Endothelial cell of coronary artery (primary cell): ENCODE results near the gene F12. TPM values are rescaled to one million over a fixed set of nuclear protein-coding genes. Genes with fewer than 3 reads are reported as not detected.

Experiments
- total RNA-seq: library from RNA; depleted of rRNA; stranded (reverse); fragments of >200 nt; gene quantifications from 2 replicates; pipeline ENCODE4 v1.2.3, GENCODE V29; 2014

F12 gene
- total RNA-seq, result 0.56 and 0.99 TPM in 2 replicates

DNA sequence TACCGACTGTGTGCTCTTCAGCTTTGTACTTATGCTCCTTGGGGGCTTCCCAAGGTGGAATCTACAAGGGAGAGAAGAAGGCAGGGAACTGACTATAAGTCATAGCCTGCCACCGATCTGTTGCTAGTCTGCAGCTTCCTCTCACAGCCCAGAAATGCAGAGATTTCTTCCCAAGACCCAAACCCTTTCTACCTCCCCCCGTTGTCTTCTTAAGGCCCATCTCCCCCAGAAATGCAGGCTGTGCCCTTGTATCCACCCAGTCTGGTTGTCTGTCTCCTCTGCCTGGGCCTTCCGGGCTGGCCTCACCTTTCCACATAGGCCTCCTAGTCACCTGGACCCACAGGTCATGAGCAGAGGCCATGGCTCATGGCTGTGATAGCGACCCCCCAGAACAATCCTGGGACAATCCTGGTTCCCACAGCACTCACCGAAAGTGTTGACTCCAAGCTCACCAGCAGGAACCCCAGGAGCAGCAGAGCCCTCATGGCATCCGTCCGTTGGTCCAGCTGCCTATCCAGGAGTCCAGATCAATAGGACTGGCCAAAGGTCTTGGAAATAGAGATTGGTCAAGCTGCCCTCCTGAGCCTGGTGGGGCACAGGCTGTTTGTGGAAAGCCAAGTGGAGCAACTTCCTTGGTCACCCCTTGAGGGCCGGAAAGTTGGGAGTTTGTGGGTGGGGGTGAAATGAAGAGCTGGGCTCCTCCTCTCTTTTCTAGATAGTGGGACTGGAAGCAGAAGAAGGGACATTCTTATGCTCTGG, at the start of gene F12:
F12 (minus strand) TSS at position 522 of the 759 bp plus-strand sequence; CDS start at position 485, 37 bp downstream.

DNA sequence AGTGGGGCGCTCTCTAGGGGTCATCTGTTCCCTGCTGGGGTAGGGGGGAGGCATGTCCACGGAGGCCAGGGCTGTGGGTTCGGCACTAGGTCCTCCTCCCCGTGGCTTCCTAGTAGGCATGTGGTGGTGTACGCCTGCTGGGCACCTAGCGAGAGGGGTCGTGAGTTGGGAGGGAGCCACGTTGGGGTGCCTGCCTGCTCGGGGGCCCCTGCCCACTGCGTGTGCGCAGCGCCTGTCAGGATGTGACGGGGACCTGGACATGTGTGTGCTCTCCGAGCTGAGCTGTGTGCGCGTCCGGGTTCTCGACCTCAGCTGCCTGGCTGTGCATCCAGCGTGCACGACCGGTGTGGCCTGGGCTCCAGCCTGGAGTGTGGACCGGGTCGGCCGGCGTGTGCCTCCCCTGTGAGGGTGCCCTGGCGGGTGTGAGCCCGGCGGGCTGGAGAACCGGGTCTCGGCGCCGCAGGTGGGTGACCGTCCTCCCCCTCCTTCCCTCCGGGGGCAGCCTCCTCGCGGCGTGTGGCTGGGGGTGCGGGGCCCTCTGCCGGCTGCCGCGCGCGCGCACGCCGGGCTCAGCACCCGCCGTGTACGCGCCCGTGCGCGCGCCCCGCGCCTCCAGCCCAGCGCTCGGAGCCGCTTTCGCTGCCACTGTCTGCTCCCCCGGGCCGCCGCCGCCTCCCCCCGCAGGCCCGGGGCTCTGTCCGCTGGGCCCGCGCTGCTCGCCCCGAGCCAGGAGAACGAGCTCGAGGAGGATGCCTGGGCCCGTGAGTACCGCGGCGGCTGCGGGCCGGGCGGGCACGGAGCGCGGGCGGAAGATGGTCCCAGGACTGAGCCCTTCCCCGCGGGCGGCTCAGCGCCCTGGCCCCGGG, 37.1 kb upstream of the F12 start, which contains the start of gene PRR7:
PRR7 (plus strand) TSS at position 615 of the 866 bp plus-strand sequence. CDS start 8,254 bp downstream, outside the sequence.

DNA sequence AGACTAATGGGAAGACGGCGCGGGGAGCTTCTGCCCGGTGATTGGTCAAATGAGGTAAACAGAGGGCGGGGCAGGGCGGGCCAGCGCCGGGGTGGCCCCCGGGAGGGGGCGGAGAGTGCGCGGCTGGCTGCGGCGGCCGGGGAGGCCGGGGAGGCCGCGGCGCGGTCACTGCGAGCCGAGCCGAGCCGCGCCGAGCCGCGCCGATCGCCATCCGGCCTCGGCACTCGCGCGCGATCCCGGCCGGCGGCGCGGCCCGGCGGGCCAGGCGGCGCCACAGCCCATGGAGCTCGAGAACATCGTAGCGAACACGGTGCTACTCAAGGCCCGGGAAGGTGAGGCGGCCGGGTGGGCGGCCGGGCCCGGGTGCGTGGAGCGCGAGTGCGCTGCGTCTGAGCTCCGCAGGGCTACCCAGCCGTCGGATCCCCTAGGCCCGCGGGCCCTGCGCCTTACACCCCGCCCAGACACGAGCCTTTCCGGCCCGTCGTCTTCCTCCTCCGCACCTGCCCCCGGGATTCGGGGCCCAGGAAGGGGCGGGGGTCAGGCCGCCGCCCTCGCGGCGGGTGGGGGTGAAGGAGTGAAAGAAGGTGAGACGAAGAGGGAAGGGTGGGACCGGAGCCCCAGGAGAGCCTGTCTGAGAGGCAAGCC, 17.3 kb upstream of the F12 start, which contains the start of gene GRK6:
GRK6 (plus strand) TSS at position 111 of the 645 bp plus-strand sequence; CDS start at position 281, 170 bp downstream.

DNA sequence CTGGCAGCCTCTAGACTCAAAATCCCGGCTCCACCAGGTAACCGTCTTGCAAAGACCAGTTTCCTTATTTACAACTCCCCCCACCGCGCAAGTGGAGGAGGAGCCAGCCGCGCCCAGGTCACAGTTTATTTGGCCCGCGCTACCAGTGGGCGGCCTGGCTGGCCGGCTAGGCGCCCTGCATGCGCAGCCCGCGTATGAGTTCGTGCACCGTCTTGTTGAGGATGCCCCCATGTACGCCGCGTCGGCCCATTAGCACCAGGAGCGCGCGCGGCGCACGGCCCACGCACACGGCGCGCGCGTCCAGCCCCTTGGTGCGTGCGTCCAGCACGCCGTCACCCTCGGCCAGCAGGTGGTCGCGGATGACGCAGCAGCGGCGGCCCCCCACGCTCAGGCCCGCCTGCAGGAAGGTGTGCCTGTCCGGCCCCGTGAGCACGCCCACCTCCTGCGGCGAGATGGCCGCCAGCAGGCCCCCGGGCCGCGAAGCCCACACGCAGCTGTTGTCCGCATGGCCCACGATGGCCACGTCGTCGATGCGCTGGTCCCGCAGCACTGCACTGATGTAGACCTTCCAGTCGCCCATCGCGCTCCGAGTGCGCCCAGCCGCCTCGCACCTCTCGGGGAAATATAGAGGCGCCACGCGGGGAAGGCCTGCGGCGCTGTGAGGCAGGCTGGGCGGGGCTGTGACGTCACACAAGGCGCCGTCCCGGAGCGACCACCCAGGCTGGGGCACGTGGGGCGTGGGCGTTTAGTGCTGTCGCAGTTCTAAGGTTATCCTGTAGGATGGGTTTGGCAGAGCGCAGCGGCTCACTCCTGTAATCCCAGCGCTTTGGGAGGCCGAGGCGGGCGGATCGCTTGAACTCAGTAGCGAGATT, 9.1 kb downstream of the F12 start, which contains the start of gene PFN3:
PFN3 (minus strand) TSS at position 665 of the 872 bp plus-strand sequence; CDS start at position 580, 85 bp downstream.

DNA sequence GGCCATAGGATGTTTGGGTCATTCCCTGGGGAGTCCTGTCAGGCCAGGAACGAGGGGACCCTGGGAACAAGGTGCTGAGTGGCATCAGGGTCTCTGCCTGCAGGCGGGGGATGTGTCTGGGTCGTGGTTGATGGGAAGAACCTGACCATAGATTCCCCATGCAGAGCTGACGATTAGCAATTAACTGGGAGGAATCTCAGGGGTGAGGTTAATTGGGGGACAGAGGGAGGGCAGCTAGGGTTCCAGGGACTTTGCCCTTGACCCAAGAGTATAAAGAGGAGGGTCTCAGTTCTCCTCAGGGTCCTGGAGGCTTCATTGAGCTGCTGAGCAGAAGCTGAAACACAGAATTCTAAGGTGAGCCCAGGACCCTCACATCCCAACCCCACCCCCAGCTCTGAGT, 25.2 kb downstream of the F12 start, which contains the start of gene SLC34A1:
SLC34A1 (plus strand) TSS at position 301 of the 400 bp plus-strand sequence. CDS start 1,308 bp downstream, outside the sequence.

DNA sequence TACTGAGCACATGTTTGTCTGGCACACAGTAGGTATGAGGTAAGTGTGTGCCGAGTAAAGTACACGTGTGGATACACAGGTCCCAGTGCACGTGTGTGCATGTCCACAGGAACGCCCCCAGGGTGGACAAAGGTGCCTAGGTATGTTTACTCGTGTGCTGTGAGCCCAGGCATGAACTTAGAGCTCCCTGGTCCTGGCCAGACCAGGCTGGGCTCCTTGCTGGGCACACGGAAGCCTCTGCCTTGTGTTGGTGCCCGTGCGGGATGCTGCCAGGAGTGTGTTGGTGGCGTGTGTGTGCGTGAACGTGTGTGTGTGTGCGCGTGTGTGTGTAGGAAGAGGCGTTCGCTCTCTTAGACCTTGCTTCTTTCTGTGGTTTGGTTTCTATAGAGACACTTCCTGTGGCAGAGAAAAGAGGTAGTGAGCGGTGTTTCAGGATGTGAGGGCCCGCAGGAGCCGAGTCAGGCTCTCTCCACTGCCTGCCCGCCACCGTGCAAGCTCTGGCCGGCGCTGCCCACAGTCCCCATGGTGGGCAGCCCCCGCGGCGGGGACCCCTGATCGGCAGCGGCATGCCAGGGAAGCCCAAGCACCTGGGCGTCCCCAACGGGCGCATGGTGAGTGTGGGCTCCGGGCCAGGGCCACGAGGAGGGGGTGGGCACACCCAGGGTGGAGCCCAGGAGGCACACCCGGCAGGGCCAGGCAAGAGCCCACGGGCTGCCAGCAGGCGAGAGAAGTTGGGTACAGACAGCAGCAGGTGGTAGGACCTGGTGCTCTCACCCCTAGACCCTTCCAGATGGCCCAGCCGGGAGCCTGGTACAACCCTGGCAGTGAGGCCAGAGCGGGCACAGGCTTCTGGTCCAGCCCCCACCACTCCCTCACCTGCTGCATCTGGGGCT, 51.7 kb downstream of the F12 start, which contains the start of gene RGS14:
RGS14 (plus strand) TSS at position 466 of the 893 bp plus-strand sequence; CDS start at position 567, 101 bp downstream.

Other genes with a start within 250 kb of the F12 start
- gene RAB24, start 105.8 kb downstream of the F12 start, total RNA-seq, result 14.0 and 22.0 TPM in 2 replicates
- gene PRELID1, start 105.8 kb downstream of the F12 start, total RNA-seq, result 114 and 156 TPM in 2 replicates
- gene MXD3, start 97.7 kb downstream of the F12 start, total RNA-seq, result 6.6 and 12.1 TPM in 2 replicates
- 355 and 366 TPM in 2 replicates for gene LMAN2, start 57.9 kb downstream of the F12 start, total RNA-seq
- 4.5 and 5.5 TPM in 2 replicates for gene RGS14, start 51.6 kb downstream of the F12 start, total RNA-seq
- not detected in 2 replicates for gene SLC34A1, start 25.1 kb downstream of the F12 start, total RNA-seq
- gene PFN3, start 8.9 kb downstream of the F12 start, total RNA-seq, result not detected in 2 replicates
- gene GRK6, start 17.1 kb upstream of the F12 start, total RNA-seq, result 23.5 and 26.3 TPM in 2 replicates
- 3.5 and 5.9 TPM in 2 replicates for gene PRR7, start 37.2 kb upstream of the F12 start, total RNA-seq
- gene DBN1, start 64.1 kb upstream of the F12 start, total RNA-seq, result 204 and 221 TPM in 2 replicates
- 75.5 and 132 TPM in 2 replicates for gene PDLIM7, start 88.0 kb upstream of the F12 start, total RNA-seq
- 1.8 and 2.5 TPM in 2 replicates for gene DOK3, start 100.3 kb upstream of the F12 start, total RNA-seq
- gene DDX41, start 107.4 kb upstream of the F12 start, total RNA-seq, result 129 and 138 TPM in 2 replicates
- 11.5 and 22.0 TPM in 2 replicates for gene FAM193B, start 145.0 kb upstream of the F12 start, total RNA-seq
- gene TMED9, start 182.6 kb upstream of the F12 start, total RNA-seq, result 156 and 233 TPM in 2 replicates
- 29.4 and 35.0 TPM in 2 replicates for gene B4GALT7, start 190.6 kb upstream of the F12 start, total RNA-seq